ENCODE results near the gene ZC3H11A.
"Not testable (repeated sequence)": the region's sequence is repeated elsewhere in the genome, so short reads cannot be mapped to it uniquely, and the experiment has no call there.

GRCh38 chr1:203793561-203793960 is 1.9 kb upstream of the ZC3H11A start:
- not testable (repeated sequence) for TF ChIP-seq CTCF, POLR2A (IDR thresholded peaks at IDR 0.05)
